Common myeloid progenitor, CD34-positive (primary cell): ENCODE results near the gene RNF114.

Experiments
- CTCF ChIA-PET: fragments of 350-600 bp; sonication (Branson Sonifier 250); formaldehyde crosslinking; loops from one replicate; lab custom pipeline; 2021; ENCODE audit warnings: antibody characterized with exemption; lab: Charles Lee
- POLR2A ChIA-PET: fragments of 350-600 bp; sonication (Branson Sonifier 250); formaldehyde crosslinking; loops from one replicate; lab custom pipeline; 2021; ENCODE audit warnings: antibody characterized with exemption; lab: Charles Lee
- DNase-seq, 3 donors: peaks; one replicate each; pipeline versions ENCODE4 v3.0.0 to v3.0.0-alpha.2; 2013
- H3K27ac ChIP-seq, 2 experiments: 1 replicate in 1 of 2; 2 replicates in 1 of 2; pipeline ENCODE4 v1.7.0; 2013; ENCODE audit warnings: inconsistent platforms in 2 of 2, low read length in 2 of 2, mild to moderate bottlenecking in 2 of 2, low read depth in 1 of 2, moderate library complexity in 1 of 2; ENCODE audit not compliant: severe bottlenecking in 2 of 2, insufficient read depth in 1 of 2, poor library complexity in 1 of 2
- H3K27me3 ChIP-seq, 5 experiments: replicated peaks in 2 of 5; 1 replicate in 3 of 5; 2 replicates in 2 of 5; pipeline versions ENCODE4 v1.6.1 to v1.7.0; 2013; ENCODE audit warnings: low read length in 4 of 5, mild to moderate bottlenecking in 2 of 5, moderate library complexity in 2 of 5, inconsistent platforms in 1 of 5; ENCODE audit not compliant: insufficient read depth in 5 of 5, control insufficient read depth in 4 of 5
- H3K36me3 ChIP-seq, 4 experiments: 1 replicate in 2 of 4; 2 replicates in 2 of 4; pipeline versions ENCODE4 v1.6.1 to v1.7.0; 2013; ENCODE audit warnings: low read length in 3 of 4, control low read depth in 1 of 4, mild to moderate bottlenecking in 1 of 4; ENCODE audit not compliant: control insufficient read depth in 4 of 4, insufficient read depth in 4 of 4
- H3K4me1 ChIP-seq, 4 experiments: 1 replicate in 3 of 4; 2 replicates in 1 of 4; pipeline versions ENCODE4 v1.6.1 to v1.7.1; 2013; ENCODE audit warnings: low read length in 3 of 4, mild to moderate bottlenecking in 3 of 4, control low read depth in 1 of 4, inconsistent platforms in 1 of 4, moderate library complexity in 1 of 4; ENCODE audit not compliant: control insufficient read depth in 4 of 4, insufficient read depth in 4 of 4; ENCODE audit errors: control extremely low read depth in 1 of 4
- H3K4me3 ChIP-seq, 7 experiments: 1 replicate in 4 of 7; 2 replicates in 3 of 7; pipeline versions ENCODE4 v1.5.1 to v1.7.0; 2013; ENCODE audit warnings: mild to moderate bottlenecking in 7 of 7, low read length in 6 of 7, moderate library complexity in 6 of 7, inconsistent platforms in 2 of 7, low read depth in 2 of 7, control low read depth in 1 of 7; ENCODE audit not compliant: insufficient read depth in 4 of 7, control insufficient read depth in 1 of 7; ENCODE audit errors: extremely low read depth in 1 of 7
- H3K9me3 ChIP-seq, 5 experiments: 1 replicate in 4 of 5; 2 replicates in 1 of 5; pipeline versions ENCODE4 v1.6.1 to v1.7.1; 2013; ENCODE audit warnings: low read length in 4 of 5, mild to moderate bottlenecking in 2 of 5, inconsistent platforms in 1 of 5, low read depth in 1 of 5, moderate library complexity in 1 of 5; ENCODE audit not compliant: control insufficient read depth in 4 of 5, insufficient read depth in 2 of 5; ENCODE audit errors: control extremely low read depth in 1 of 5
- WGBS: methylation state at CpG from one replicate; pipeline ENCODE4 v1.1.5; 2013; ENCODE audit not compliant: insufficient coverage; 5-methylcytosine and 5-hydroxymethylcytosine counted together

RNF114 gene

DNA sequence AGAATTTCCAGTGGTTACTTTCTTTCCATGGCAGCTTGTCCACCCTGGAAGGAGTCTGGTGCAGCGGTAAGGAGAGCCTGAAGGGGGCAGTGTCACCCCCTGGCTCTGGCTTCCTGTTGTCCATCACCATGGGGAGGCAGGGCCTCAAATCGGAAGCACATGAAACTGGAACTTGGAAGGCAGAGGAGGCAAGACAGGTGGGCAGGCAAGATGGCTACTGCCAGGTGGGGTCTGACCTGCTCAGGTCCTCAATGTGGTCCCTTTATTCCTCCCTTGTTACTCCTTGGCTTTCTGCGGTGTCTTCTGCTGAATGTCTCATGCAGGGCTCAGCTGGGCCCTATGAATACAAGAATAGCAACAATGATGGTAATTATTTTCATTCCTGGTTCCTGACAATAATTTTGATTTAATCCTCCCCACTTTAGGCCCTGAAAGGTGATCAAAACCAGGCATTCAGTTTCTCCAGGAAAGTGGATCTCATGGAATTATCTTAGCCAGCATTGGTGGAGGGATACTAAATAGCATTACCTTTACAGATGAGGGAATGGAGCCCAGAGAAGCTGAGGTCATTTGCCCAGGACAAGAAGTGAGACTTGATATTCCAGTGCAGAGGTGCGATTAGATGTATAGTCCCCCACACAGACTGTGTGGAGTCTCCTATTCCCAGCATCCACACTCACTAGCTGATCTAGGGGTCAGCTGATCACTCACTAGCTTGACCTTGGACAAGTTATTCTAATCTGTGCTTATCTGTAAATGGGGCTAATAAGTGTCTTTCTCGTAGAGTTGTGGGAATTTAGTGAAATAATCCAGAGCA is 29.0 kb downstream of the RNF114 start:
- ChIA-PET CTCF (interaction anchor here (1.0 to 2.9 kb wide), 9 partner anchors 11 to 133 kb away, joined by 3 to 13 read pairs (median 4); no protein-coding TSS in a partner anchor), POLR2A (no interaction called here)
- 71% methylated on average over 2 of the region's 5 CpGs for WGBS
- Histone ChIP-seq H3K36me3 (peaks cover 0 to 3% (median 3%) of the 10 kb centered on the region in 4 experiments), H3K27me3 (no peaks in the 10 kb centered on the region), H3K4me3 (no peak overlapping the region), H3K9me3 (no peaks in the 10 kb centered on the region), H3K4me1 (no peaks in the 10 kb centered on the region), H3K27ac (no peak overlapping the region)
- peak in 2 of 3 donors; percentile 20 to 34 for DNase-seq

DNA sequence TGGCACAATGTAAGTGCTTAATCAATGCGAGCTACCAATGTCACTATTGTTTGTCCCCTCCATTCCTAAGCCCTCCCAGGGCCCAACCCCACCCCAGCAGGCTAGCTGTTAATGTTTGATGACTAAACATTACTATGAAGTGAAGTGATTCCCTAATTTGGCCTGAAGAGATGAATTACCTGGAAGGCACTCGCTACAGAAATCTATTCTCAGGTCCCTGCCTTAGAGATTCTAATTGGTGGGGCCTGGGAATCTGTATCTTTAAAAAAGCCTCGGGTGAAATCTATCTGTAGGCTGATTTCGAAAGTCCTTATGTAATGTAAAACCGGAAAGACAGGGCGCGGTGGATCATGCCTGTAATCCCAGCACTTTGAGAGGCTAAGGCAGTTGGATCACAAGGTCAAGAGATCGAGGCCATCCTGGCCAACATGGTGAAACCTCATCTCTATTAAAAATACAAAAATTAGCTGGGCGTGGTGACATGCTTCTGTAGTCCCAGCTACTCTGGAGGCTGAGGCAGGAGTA is 29.6 kb downstream of the RNF114 start:
- no peak overlapping the region for H3K27ac ChIP-seq
- no peaks in the 10 kb centered on the region for H3K9me3 ChIP-seq
- no peak for DNase-seq
- 94% methylated on average over 7 of the region's 9 CpGs for WGBS
- CTCF ChIA-PET = interaction anchor here (1.0 to 2.9 kb wide), 7 partner anchors 11 to 118 kb away, joined by 3 to 13 read pairs (median 5); no protein-coding TSS in a partner anchor
- POLR2A ChIA-PET = no interaction called here
- no peak overlapping the region for H3K4me3 ChIP-seq
- H3K27me3 ChIP-seq = no peaks in the 10 kb centered on the region
- H3K4me1 ChIP-seq = no peaks in the 10 kb centered on the region
- peaks cover 0 to 3% (median 2%) of the 10 kb centered on the region in 4 experiments for H3K36me3 ChIP-seq

DNA sequence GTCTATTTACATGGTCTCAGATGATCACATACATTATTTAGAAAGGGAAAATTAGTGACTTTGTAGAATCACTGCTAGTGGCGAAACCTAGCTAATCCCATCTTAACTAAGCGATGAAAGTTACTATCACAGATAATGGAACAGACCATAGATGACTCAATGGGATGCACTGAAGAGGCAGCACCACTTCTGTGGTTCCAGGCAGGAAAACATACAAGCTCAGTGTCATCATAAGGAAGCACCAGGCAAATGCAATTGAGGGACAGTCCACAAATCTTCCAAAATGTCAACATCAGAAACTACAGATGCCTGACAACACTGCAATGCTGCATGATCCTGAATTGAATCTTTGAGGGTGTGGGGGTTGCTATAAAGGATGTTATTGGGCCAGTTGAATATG is 30.7 kb downstream of the RNF114 start:
- Histone ChIP-seq H3K27ac (no peak overlapping the region), H3K27me3 (no peaks in the 10 kb centered on the region), H3K4me3 (no peak overlapping the region), H3K4me1 (no peaks in the 10 kb centered on the region), H3K9me3 (no peaks in the 10 kb centered on the region), H3K36me3 (peaks cover 0 to 3% (median 2%) of the 10 kb centered on the region in 4 experiments)
- no peak for DNase-seq
- 100% methylated on average over 2 of the region's 2 CpGs for WGBS
- CTCF ChIA-PET = interaction anchor here (1.5 to 2.9 kb wide), 2 partner anchors 10 to 12 kb away, joined by 5 to 13 read pairs; no protein-coding TSS in a partner anchor
- POLR2A ChIA-PET = interaction anchor here (0.6 kb wide), 1 partner anchor 609 kb away, joined by 5 read pairs; no protein-coding TSS in a partner anchor

DNA sequence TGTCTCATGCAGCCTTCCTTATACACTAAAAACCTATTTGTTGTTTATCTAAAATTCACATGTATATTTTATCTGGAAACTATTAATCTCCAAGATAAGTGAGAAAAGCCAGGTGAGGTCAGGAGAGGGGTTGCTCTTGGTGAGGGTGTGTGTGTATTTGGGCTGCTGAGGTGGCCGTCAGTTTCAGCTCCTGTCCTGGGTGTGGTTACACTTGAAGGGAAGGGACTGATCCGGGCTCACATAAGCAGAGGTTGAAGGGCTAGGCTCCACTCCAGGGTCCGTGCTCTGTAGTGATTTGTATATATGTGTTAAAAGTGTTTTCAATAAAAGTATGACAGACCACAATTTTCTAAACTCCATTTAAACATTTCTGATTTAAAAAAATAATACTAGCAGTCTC is 33.0 kb downstream of the RNF114 start:
- ChIA-PET CTCF (no interaction called here), POLR2A (no interaction called here)
- WGBS = 80% methylated on average over 1 of the region's 3 CpGs
- DNase-seq = no peak
- no peaks in the 10 kb centered on the region for H3K9me3 ChIP-seq
- H3K4me1 ChIP-seq = no peaks in the 10 kb centered on the region
- no peak overlapping the region for H3K4me3 ChIP-seq
- no peak overlapping the region for H3K27ac ChIP-seq
- H3K36me3 ChIP-seq = peaks cover 0 to 3% (median 1%) of the 10 kb centered on the region in 4 experiments
- no peaks in the 10 kb centered on the region for H3K27me3 ChIP-seq

DNA sequence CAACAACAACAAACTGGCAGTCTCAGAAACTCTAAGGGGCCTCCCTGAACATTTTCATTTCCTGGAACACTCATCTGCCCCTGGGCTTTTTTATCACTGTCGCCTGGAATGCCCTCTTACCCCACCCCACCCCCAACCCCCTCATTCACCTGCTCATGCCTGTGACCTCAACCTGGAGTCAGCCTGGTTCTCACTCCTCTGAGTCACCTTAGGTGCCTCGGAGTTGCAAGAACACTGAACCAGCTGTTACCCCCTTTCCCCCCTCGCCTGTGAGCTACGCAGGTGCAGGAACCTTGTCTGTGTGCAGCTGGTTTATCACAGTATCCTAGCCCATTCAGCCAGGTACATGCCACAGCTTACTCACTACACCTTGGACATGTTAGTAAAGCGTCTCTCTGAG is 33.7 kb downstream of the RNF114 start:
- 61% methylated on average over 4 of the region's 5 CpGs for WGBS

DNA sequence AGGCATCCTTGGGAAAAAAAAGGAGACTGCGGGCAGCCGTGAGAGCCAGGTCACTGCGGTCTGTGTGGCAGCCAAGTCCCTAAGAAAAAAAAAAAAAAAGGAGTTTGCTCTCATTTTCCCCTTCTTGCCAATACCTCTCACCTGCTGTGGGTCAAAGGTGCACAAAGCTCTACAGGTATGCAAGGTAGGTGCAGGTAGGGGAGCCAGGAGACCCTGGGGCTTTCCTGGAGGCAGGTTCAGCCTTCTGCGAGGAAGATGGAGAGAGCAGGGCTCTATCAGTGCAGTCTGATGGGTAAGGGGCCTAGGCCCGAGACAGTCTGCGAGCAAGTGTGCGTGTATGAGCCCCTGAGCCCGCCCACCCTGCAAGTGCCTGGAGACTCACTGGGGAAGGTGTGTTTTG is 34.3 kb downstream of the RNF114 start:
- POLR2A ChIA-PET = no interaction called here
- Histone ChIP-seq H3K27me3 (no peaks in the 10 kb centered on the region), H3K27ac (no peak overlapping the region), H3K4me3 (no peak overlapping the region), H3K9me3 (no peaks in the 10 kb centered on the region), H3K4me1 (no peaks in the 10 kb centered on the region), H3K36me3 (no peaks in the 10 kb centered on the region)
- no peak for DNase-seq
- 89% methylated on average over 8 of the region's 8 CpGs for WGBS
- CTCF ChIA-PET = interaction anchor here (1.3 to 1.6 kb wide), 3 partner anchors 8 to 14 kb away, joined by 3 to 6 read pairs (median 5); no protein-coding TSS in a partner anchor

More for the DNA sequence above, 33.7 kb downstream of the RNF114 start:
- Histone ChIP-seq H3K27me3 (no peaks in the 10 kb centered on the region), H3K4me3 (no peak overlapping the region), H3K36me3 (peaks cover 0 to 3% (median 0%) of the 10 kb centered on the region in 4 experiments), H3K4me1 (no peaks in the 10 kb centered on the region), H3K27ac (no peak overlapping the region), H3K9me3 (no peaks in the 10 kb centered on the region)
- POLR2A ChIA-PET = no interaction called here
- CTCF ChIA-PET = interaction anchor here (1.3 to 1.6 kb wide), 2 partner anchors 9 to 14 kb away, joined by 5 to 6 read pairs; no protein-coding TSS in a partner anchor
- no peak for DNase-seq

DNA sequence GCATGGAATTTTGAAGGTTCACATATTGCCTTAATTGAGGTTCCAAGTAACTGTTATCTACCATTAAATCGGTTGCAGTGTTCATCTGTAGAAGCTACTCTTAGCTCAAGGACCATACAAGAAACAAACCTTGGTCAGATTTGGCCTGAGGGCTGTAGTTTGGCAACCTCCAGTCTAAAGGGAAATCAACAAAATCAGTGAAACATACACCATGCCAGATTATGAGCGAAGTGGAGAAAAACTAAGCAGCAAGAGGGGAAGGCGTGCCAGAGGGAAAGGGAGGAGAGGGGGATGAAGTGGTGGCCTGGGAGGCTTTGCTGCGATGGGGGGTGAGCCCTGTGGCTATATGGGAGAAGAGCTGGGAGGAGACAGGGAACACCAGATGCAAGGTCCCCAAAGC is 37.8 kb downstream of the RNF114 start:
- POLR2A ChIA-PET = no interaction called here
- no peak overlapping the region for H3K4me3 ChIP-seq
- no peaks in the 10 kb centered on the region for H3K9me3 ChIP-seq
- CTCF ChIA-PET = interaction anchor here (13.3 kb wide), 1 partner anchor 96 kb away, joined by 314 read pairs; no protein-coding TSS in a partner anchor
- no peaks in the 10 kb centered on the region for H3K27me3 ChIP-seq
- WGBS = 96% methylated on average over 3 of the region's 4 CpGs
- no peaks in the 10 kb centered on the region for H3K36me3 ChIP-seq
- DNase-seq = no peak
- H3K27ac ChIP-seq = no peak overlapping the region
- peaks cover 0 to 4% (median 3%) of the 10 kb centered on the region in 4 experiments for H3K4me1 ChIP-seq
